Skin of body (tissue), 2 donors: ENCODE measurements around the gene BATF. TPM values are rescaled to one million over a fixed set of nuclear protein-coding genes. Genes with fewer than 3 reads are reported as not detected.

Experiments used
- DNase-seq: peaks from one replicate; lab custom pipeline; 2025; lab: John Stamatoyannopoulos, UW
- total RNA-seq: library from RNA; depleted of rRNA; stranded (reverse); fragments of >200 nt; gene quantifications from one replicate; pipeline ENCODE4 v1.2.3, GENCODE V29; 2014

BATF gene
- total RNA-seq, 1 donor from 2014 or later, result 1.4 TPM

- no peak for DNase-seq
These were observed 73.0 kb downstream of the BATF start for GRCh38 chr14:75595226-75595625.

Other genes with a start within 250 kb of the BATF start
- 131 TPM for gene FOS, start 243.6 kb upstream of the BATF start, total RNA-seq
- 19.3 TPM for gene JDP2, start 94.4 kb upstream of the BATF start, total RNA-seq
- gene FLVCR2, start 56.2 kb downstream of the BATF start, total RNA-seq, result 5.6 TPM
- gene ERG28, start 138.4 kb downstream of the BATF start, total RNA-seq, result 5.3 TPM
- gene TTLL5, start 138.8 kb downstream of the BATF start, total RNA-seq, result 30.7 TPM